Fibroblast of lung (primary cell): ENCODE measurements around the gene ANKRD28. TPM values are rescaled to one million over a fixed set of nuclear protein-coding genes. Genes with fewer than 3 reads are reported as not detected.
"Not testable (repeated sequence)": the region's sequence is repeated elsewhere in the genome, so short reads cannot be mapped to it uniquely, and the experiment has no call there.

ENCODE experiments used
- DNase-seq, 2 donors: peaks; one replicate each; pipeline versions ENCODE4 v3.0.0 to v3.0.0-alpha.2; 2010; ENCODE audit warnings: low read depth in 2 of 2
- H2AFZ ChIP-seq: 2 replicates; pipeline ENCODE4 v1.5.1; 2012; ENCODE audit warnings: low read length, control low read depth, inconsistent platforms
- H3K27ac ChIP-seq: 2 replicates; pipeline ENCODE4 v1.5.1; 2011; ENCODE audit warnings: low read length, control low read depth; ENCODE audit not compliant: insufficient read depth
- H3K27me3 ChIP-seq: 2 replicates; pipeline ENCODE4 v1.5.1; 2011; ENCODE audit warnings: mild to moderate bottlenecking, low read length; ENCODE audit not compliant: control insufficient read depth, insufficient read depth
- H3K36me3 ChIP-seq: 2 replicates; pipeline ENCODE4 v1.5.1; 2011; ENCODE audit warnings: low read length; ENCODE audit not compliant: control insufficient read depth, insufficient read depth
- H3K4me1 ChIP-seq: 2 replicates; pipeline ENCODE4 v1.5.1; 2011; ENCODE audit warnings: low read length; ENCODE audit not compliant: control insufficient read depth, insufficient read depth; ENCODE audit errors: extremely low read depth
- H3K4me2 ChIP-seq: 2 replicates; pipeline ENCODE4 v1.5.1; 2011; ENCODE audit warnings: low read length, control low read depth; ENCODE audit not compliant: insufficient read depth; ENCODE audit errors: extremely low read depth
- H3K4me3 ChIP-seq, 4 experiments: fragments of 200-600 bp in 1 of 4; sonication (generic) in 1 of 4; replicated peaks in 1 of 4; 2 replicates each; pipeline ENCODE4 v1.5.1; 2011 to 2016; ENCODE audit warnings: low read length in 4 of 4, low read depth in 3 of 4, mild to moderate bottlenecking in 3 of 4, control low read depth in 2 of 4, inconsistent platforms in 1 of 4, mixed read lengths in 1 of 4; ENCODE audit not compliant: insufficient read depth in 1 of 4; ENCODE audit errors: control extremely low read depth in 1 of 4
- H3K79me2 ChIP-seq: 2 replicates; pipeline ENCODE4 v1.5.1; 2012; ENCODE audit warnings: mild to moderate bottlenecking, low read length, inconsistent platforms; ENCODE audit not compliant: control insufficient read depth, insufficient read depth
- H3K9ac ChIP-seq: 2 replicates; pipeline ENCODE4 v1.5.1; 2011; ENCODE audit warnings: mild to moderate bottlenecking, low read length, control low read depth; ENCODE audit not compliant: insufficient read depth
- H3K9me3 ChIP-seq: 2 replicates; pipeline ENCODE4 v1.5.1; 2012; ENCODE audit warnings: low read depth, low read length; ENCODE audit not compliant: control insufficient read depth, insufficient read depth
- H4K20me1 ChIP-seq: 2 replicates; pipeline ENCODE4 v1.5.1; 2011; ENCODE audit warnings: low read length; ENCODE audit not compliant: control insufficient read depth, insufficient read depth; ENCODE audit errors: extremely low read depth
- CTCF ChIP-seq, 2 donors: IDR thresholded peaks in 1 of 2; conservative IDR thresholded peaks in 1 of 2; 1 replicate in 1 of 2; 2 replicates in 1 of 2; pipeline ENCODE4 v1.5.1; 2011 to 2012; ENCODE audit warnings: low read length in 2 of 2, control low read depth in 1 of 2, inconsistent platforms in 1 of 2, low read depth in 1 of 2, mild to moderate bottlenecking in 1 of 2
- EZH2 ChIP-seq: IDR thresholded peaks from 2 replicates; pipeline ENCODE4 v1.5.1; 2012; ENCODE audit warnings: low read length, control low read depth, mild to moderate bottlenecking; ENCODE audit errors: missing control alignments
- polyA plus RNA-seq, 2 donors: library from polyadenylated mRNA; depleted of rRNA in 1 of 2; stranded (reverse) in 1 of 2; unstranded in 1 of 2; fragments of >200 nt; gene quantifications; 2 replicates each; pipeline ENCODE4 v1.2.1, GENCODE V29; 2011 to 2012; ENCODE audit warnings: missing spikeins in 1 of 2
- total RNA-seq: library from RNA; depleted of rRNA; stranded (reverse); fragments of >200 nt; gene quantifications from 2 replicates; pipeline ENCODE4 v1.2.1, GENCODE V29; 2014

Gene ANKRD28
- total and polyA plus RNA-seq, 2 donors (not counting 1 experiment from before 2014, with no cell fraction given): 82.3 to 222 TPM

- TF ChIP-seq EZH2: no peak
- peak; percentile 73 to 80 for TF ChIP-seq CTCF (conservative IDR thresholded peaks at IDR 0.05 in 1 of 2, IDR thresholded peaks at IDR 0.05 in 1 of 2; ENCODE audit: low read depth in 1 of 2, low read length in 2 of 2)
- peak overlapping the region; percentile 60 for H3K27ac ChIP-seq
- H3K36me3 ChIP-seq: no peaks in the 10 kb centered on the region
- peak overlapping the region; percentile 21 for H2AFZ ChIP-seq
- peak overlapping the region; percentile 19 to 47 (median 31) for H3K4me3 ChIP-seq
- H3K9ac ChIP-seq: no peak overlapping the region
- H3K9me3 ChIP-seq: no peaks in the 10 kb centered on the region
- no peaks in the 10 kb centered on the region for H3K79me2 ChIP-seq
- no peaks in the 10 kb centered on the region for H3K27me3 ChIP-seq
- H3K4me1 ChIP-seq: peaks cover 22% of the 10 kb centered on the region
- DNase-seq: peak; percentile 77 to 89
- no peaks in the 10 kb centered on the region for H4K20me1 ChIP-seq
- peak overlapping the region; percentile 77 for H3K4me2 ChIP-seq
These were observed 167.8 kb downstream of the ANKRD28 start for GRCh38 chr3:15629860-15630597.

- Histone ChIP-seq H3K27me3 (no peaks in the 10 kb centered on the region), H3K36me3 (no peaks in the 10 kb centered on the region), H3K4me3 (no peak overlapping the region), H3K4me1 (peaks cover 13% of the 10 kb centered on the region), H3K9ac (no peak overlapping the region), H3K79me2 (no peaks in the 10 kb centered on the region), H4K20me1 (no peaks in the 10 kb centered on the region), H3K9me3 (no peaks in the 10 kb centered on the region), H2AFZ (no peak overlapping the region), H3K27ac (no peak overlapping the region), H3K4me2 (no peak overlapping the region)
- TF ChIP-seq EZH2: no peak
- TF ChIP-seq CTCF (conservative IDR thresholded peaks at IDR 0.05 in 1 of 2, IDR thresholded peaks at IDR 0.05 in 1 of 2; ENCODE audit: low read depth in 1 of 2, low read length in 2 of 2): no peak
- DNase-seq: no peak
These were observed 168.8 kb downstream of the ANKRD28 start for GRCh38 chr3:15628967-15629366.

GRCh38 chr3:15623535-15624440 is 174.0 kb downstream of the ANKRD28 start:
- H3K4me2 ChIP-seq: no peak overlapping the region
- H3K9ac ChIP-seq: no peak overlapping the region
- no peak overlapping the region for H3K27ac ChIP-seq
- H3K4me3 ChIP-seq: no peak overlapping the region
- no peaks in the 10 kb centered on the region for H3K9me3 ChIP-seq
- no peak for TF ChIP-seq CTCF (conservative IDR thresholded peaks at IDR 0.05 in 1 of 2, IDR thresholded peaks at IDR 0.05 in 1 of 2; ENCODE audit: low read depth in 1 of 2, low read length in 2 of 2)
- TF ChIP-seq EZH2: no peak
- H3K79me2 ChIP-seq: no peaks in the 10 kb centered on the region
- no peaks in the 10 kb centered on the region for H3K36me3 ChIP-seq
- H2AFZ ChIP-seq: peak overlapping the region; percentile 5
- H4K20me1 ChIP-seq: no peaks in the 10 kb centered on the region
- DNase-seq: no peak
- H3K27me3 ChIP-seq: no peaks in the 10 kb centered on the region
- H3K4me1 ChIP-seq: no peaks in the 10 kb centered on the region

- H3K9ac ChIP-seq, H4K20me1 ChIP-seq, H3K4me2 ChIP-seq, H3K36me3 ChIP-seq, H3K9me3 ChIP-seq, H2AFZ ChIP-seq, H3K4me1 ChIP-seq, H3K27ac ChIP-seq, H3K27me3 ChIP-seq, H3K4me3 ChIP-seq, H3K79me2 ChIP-seq, DNase-seq: not testable (repeated sequence)
These were observed 177.9 kb downstream of the ANKRD28 start for GRCh38 chr3:15619659-15620464.
